GM12892 (cell line): Measurements from ENCODE around the gene NDEL1.

Experiments
- POLR2A ChIP-seq: IDR thresholded peaks from 2 replicates; pipeline ENCODE4 v1.6.1; 2011; ENCODE audit warnings: low read depth, low read length, control low read depth
- TAF1 ChIP-seq: IDR thresholded peaks from 2 replicates; pipeline ENCODE4 v1.6.1; 2011; ENCODE audit warnings: low read depth, mild to moderate bottlenecking, control low read depth, low read length, borderline replicate concordance

- TF ChIP-seq POLR2A = no peak
- TF ChIP-seq TAF1 = no peak
Observed at GRCh38 chr17:8487743-8488142, 52.1 kb downstream of the NDEL1 start.
